Stimulated activated CD8-positive, alpha-beta memory T cell treated with anti-CD3 and anti-CD28 coated beads, Interleukin-7, amount 100 ng/mL, for 4 hours (primary cell): ENCODE data around the gene SPTA1.
"Not testable (repeated sequence)": the region's sequence is repeated elsewhere in the genome, so short reads cannot be mapped to it uniquely, and the experiment has no call there.

Source experiments
- DNase-seq, 2 donors: peaks; one replicate each; pipeline ENCODE4 v3.0.0-alpha.2; 2020; ENCODE audit warnings: low read depth in 2 of 2

Gene SPTA1

GRCh38 chr1:158686111-158687009 lies at the start of gene SPTA1:
TSS of gene SPTA1 (minus strand) at chr1:158686715. CDS start at chr1:158686517, 198 bp downstream.
- no peak for DNase-seq

- no peak for DNase-seq
These were observed 49.3 kb upstream of the SPTA1 start for GRCh38 chr1:158735848-158736247.

GRCh38 chr1:158732524-158732923 lies 46.0 kb upstream of the SPTA1 start:
- no peak for DNase-seq

GRCh38 chr1:158731707-158732106 lies 45.2 kb upstream of the SPTA1 start:
- no peak for DNase-seq

GRCh38 chr1:158730453-158730852 lies 43.9 kb upstream of the SPTA1 start:
- no peak for DNase-seq

- DNase-seq = no peak
These were observed 42.2 kb upstream of the SPTA1 start for GRCh38 chr1:158728510-158729225.

GRCh38 chr1:158724442-158724841 lies 37.9 kb upstream of the SPTA1 start:
- DNase-seq = no peak

GRCh38 chr1:158720620-158721019 lies 34.1 kb upstream of the SPTA1 start, which contains the start of gene OR6K3:
TSS of gene OR6K3 (minus strand) at chr1:158720720. CDS start at chr1:158718115, 2,605 bp downstream.
- no peak for DNase-seq

- no peak for DNase-seq
These were observed 33.1 kb upstream of the SPTA1 start for GRCh38 chr1:158719664-158720063.

GRCh38 chr1:158717344-158717743 lies 30.8 kb upstream of the SPTA1 start:
- no peak for DNase-seq

- DNase-seq = no peak
These were observed 29.8 kb upstream of the SPTA1 start for GRCh38 chr1:158716335-158716734.

- DNase-seq = no peak
These were observed 28.2 kb upstream of the SPTA1 start for GRCh38 chr1:158714754-158715153.

- DNase-seq = no peak
These were observed 24.6 kb upstream of the SPTA1 start for GRCh38 chr1:158711098-158711497.

- no peak for DNase-seq
These were observed 19.6 kb upstream of the SPTA1 start for GRCh38 chr1:158706096-158706495.

- DNase-seq = no peak
These were observed 14.0 kb upstream of the SPTA1 start, which contains the start of gene OR6K2 for GRCh38 chr1:158700552-158700951. TSS of gene OR6K2 (minus strand) at chr1:158700652. CDS start at chr1:158700652, 0 bp downstream.

- DNase-seq = no peak
These were observed 8.1 kb upstream of the SPTA1 start for GRCh38 chr1:158694596-158694995.

GRCh38 chr1:158692356-158692755 lies 5.8 kb upstream of the SPTA1 start:
- no peak for DNase-seq

- no peak for DNase-seq
These were observed 5.4 kb upstream of the SPTA1 start for GRCh38 chr1:158691907-158692306.

GRCh38 chr1:158691149-158691548 lies 4.6 kb upstream of the SPTA1 start:
- DNase-seq = not testable (repeated sequence)

- no peak for DNase-seq
These were observed 3.4 kb upstream of the SPTA1 start for GRCh38 chr1:158689875-158690274.

- DNase-seq = no peak
These were observed 2.6 kb upstream of the SPTA1 start for GRCh38 chr1:158689110-158689509.

- not testable (repeated sequence) for DNase-seq
These were observed 1.8 kb upstream of the SPTA1 start for GRCh38 chr1:158688343-158688742.

- no peak for DNase-seq
These were observed 522 bp upstream of the SPTA1 start for GRCh38 chr1:158687037-158687436.
